SH-SY5Y (cell line): ENCODE measurements around the gene TMEM229B.

Experiments
- GATA2 ChIP-seq: IDR thresholded peaks from 2 replicates; pipeline ENCODE4 v1.6.1; 2011; ENCODE audit warnings: mild to moderate bottlenecking, low read depth, low read length
- GATA3 ChIP-seq: IDR thresholded peaks from 2 replicates; pipeline ENCODE4 v1.6.1; 2011; ENCODE audit warnings: low read depth, mild to moderate bottlenecking, low read length, moderate library complexity

The TMEM229B gene

DNA sequence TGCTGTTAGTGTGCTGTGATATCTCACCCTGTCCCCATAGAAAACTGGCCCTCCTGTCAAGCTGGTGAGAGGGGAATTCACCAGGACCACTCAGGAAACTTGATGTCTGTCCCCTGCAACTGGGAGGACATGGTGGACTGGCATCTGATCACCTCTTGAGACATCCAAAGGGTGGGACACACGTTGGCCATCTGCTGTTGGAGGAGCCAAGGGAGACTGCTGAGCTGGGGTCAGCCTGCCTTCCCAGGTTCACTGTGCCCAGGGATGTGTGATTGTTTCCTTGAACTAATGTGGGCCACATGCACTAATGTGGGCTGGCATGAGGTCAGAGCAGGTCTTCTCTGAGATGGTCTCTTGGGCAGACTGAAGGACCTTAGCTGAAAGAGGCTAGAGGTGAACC lies 16.7 kb upstream of the TMEM229B start:
- no peak for TF ChIP-seq GATA2
- TF ChIP-seq GATA3, result no peak

GRCh38 chr14:67503331-67503730 lies 14.8 kb upstream of the TMEM229B start:
- no peak for TF ChIP-seq GATA2
- no peak for TF ChIP-seq GATA3

GRCh38 chr14:67502867-67503266 lies 14.3 kb upstream of the TMEM229B start:
- TF ChIP-seq GATA3 (no peak), GATA2 (no peak)

DNA sequence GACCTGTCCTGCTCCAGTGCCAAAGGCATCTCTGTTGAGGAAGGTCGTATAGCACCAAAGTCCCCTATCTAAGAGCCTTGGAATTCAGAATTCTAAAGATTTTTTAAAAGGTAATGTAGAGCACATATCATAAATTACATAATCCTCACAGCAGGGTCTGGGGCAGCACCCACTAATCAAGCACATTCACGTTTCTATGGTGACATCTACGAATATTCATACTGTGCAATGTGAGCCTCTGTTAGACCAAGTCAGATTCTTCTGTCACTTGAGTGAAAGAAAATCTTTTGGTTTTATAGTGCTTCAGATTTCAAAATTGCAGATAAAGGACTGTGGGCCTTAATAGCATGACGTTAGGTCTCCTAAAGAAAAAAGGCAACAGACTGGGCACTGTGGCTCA lies 13.1 kb upstream of the TMEM229B start:
- TF ChIP-seq GATA3, result no peak
- no peak for TF ChIP-seq GATA2

- TF ChIP-seq GATA3 (no peak), GATA2 (no peak)
These were observed 12.5 kb upstream of the TMEM229B start for GRCh38 chr14:67500981-67501380.

- no peak for TF ChIP-seq GATA3
- TF ChIP-seq GATA2, result no peak
These were observed 9.2 kb upstream of the TMEM229B start for GRCh38 chr14:67497716-67498115.

DNA sequence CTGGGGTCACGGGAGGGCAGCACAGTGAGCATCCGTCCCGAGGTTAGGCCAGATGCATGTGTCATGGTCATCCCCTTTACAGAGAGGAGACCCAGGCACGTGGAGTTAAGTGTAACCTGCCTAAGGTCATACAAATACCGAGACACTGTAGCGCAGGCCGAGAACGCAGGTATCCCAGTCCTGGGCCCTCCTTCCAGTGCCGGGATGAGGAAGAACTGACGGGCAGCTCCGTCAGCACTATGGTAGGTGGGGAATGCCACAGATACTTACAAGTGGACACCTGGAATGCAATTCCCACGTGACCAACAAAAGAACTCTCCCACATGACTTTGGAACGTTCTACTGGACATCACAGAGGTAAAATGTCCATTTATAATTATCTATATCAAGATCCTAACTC lies 8.7 kb upstream of the TMEM229B start:
- TF ChIP-seq GATA3, result no peak
- TF ChIP-seq GATA2, result no peak

- no peak for TF ChIP-seq GATA2
- no peak for TF ChIP-seq GATA3
These were observed 7.3 kb upstream of the TMEM229B start for GRCh38 chr14:67495827-67496226.

DNA sequence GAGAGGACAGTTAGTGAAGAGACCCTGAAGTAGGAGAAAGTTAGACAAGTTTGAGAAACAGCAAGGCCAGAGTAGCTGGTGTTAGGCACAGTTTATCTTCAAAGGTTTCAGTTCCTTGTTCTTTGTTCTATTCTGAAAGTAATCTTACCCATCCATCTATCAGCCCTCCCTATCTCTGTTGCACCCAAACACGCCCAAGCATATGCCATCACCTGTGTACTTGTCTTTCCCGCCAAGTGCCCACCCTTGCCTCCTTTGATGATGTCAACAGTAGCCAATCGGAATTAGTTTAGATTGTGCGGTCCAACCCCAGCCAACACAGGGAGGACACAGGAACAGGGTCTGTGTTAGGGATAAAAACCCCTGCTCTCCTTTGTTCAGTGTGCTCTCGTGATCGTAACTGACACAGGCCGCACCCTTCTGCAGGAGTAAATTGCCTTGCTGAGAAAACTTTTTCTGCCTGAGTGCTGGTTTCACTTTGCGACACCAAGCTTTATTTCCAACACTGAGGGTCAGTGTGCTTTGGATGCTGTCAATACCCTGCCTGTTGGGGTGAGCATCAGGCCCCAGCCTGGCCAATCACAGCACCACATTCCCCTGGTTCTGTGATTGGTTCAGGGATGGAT lies 4.7 kb upstream of the TMEM229B start:
- no peak for TF ChIP-seq GATA2
- no peak for TF ChIP-seq GATA3

DNA sequence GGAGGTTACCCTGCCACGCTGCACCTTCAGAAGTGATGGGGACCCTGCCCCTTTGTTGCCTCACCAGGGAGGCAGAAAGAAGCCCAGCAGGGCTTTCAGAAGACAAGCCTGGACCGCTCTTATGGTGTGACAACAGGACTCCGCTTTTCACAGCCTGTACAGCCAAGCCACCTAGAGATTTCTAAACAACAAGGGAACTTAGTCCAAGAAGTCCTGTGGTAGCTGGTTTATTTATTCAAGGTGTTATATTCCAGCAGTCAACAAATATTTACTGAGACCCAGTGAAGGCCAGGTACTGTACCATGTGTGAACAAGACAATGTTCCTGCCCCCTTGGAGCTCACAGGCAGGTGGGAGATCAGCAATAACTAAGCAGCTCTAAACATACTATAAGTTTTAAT lies 4.0 kb upstream of the TMEM229B start:
- TF ChIP-seq GATA3 (no peak), GATA2 (no peak)

- TF ChIP-seq GATA3 (no peak), GATA2 (0 out of 2 replicates have a peak, but pooled peaks have one; percentile 20)
These were observed 3.4 kb upstream of the TMEM229B start for GRCh38 chr14:67491741-67492507.

DNA sequence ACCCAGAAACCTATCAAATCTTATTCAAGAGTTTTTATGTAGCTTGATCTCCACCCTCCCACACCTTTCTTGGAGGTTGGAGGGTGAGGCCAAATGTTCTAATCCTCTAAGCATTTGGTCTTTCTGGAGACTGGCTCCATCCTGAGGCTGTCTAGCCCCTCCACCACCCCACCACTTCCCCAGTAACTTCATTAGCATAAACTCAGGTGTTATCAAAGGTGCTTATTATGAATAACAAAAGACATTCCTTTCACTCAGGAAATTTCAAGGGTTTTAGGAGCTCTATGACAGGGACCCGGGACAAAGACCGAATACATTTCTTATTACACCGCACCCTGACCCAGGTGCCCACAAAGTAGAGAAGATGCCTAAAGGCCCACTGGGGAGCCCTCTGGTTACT lies 2.8 kb upstream of the TMEM229B start:
- TF ChIP-seq GATA2 (no peak), GATA3 (no peak)

DNA sequence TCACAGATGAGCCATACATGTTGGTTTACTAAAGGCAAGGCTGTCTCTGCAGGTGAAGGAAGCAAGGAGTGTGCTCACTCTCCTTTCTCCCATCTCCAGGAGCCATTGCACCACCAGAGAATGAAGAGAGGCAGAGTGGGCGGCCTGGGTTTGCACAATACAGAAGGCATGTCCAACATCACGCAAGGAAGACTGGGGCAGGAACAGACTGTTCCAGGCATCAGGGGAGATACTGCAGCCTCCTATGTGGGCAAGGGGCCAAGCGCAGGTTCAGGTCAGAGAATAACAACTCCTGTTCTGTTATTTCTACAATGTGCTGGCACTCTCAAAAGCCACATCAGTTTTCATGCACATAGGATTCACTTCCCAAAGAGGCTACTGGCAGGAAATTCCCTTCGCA lies 1.7 kb upstream of the TMEM229B start:
- TF ChIP-seq GATA2, result no peak
- TF ChIP-seq GATA3, result no peak

GRCh38 chr14:67487332-67487731 lies 1.2 kb downstream of the TMEM229B start:
- TF ChIP-seq GATA2 (no peak), GATA3 (no peak)

- TF ChIP-seq GATA2 (no peak), GATA3 (no peak)
These were observed 1.6 kb downstream of the TMEM229B start for GRCh38 chr14:67486890-67487289.

DNA sequence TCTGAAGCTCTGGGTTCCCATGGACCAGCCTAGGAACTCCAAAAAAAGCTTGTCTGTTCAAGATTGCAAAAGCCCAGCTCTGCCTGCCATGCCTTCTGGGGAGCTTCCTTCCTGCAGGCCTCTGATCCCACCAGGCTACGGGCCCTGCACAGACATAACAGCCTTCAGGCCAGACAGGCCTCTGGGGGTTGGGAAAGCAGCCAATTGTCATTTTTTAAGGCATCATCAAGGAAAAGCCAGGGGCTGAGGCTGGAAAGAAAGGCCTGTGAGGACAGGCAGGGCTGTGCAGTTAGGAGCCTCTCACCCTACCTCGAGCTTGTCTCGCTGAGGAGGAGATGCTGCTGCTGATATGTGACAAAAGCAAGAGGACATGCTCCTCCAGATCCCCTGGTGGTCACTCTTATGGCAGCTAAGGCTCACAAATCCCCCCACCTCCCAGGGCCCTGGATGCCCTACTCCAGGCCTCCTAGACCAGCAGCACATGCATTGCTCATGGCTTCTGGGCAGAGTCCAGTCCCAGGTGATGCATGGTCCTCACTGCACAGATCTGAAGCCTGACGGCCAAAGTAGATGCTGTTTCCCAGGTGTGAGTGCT lies 2.9 kb downstream of the TMEM229B start:
- TF ChIP-seq GATA2 (no peak), GATA3 (no peak)
